ENCODE measurements around the gene EMC6.

DNA sequence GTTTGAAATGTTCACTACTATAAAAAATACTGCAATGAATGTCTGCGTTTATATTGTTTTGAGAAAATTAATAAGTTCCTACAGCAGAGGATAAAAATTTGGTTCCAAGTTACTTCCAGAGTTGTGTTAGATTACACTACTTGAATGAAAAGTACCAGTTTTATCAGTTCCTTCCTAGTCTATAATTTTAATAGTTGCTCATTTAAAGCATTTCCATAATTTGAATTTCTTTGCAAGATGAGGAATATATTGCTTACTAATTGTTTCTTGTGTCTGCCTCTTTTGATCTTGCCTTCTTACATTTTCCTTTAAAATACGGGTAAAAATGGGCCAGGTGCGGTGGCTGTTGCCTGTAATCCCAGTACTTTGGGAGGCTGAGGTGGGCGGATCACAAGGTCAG lies 4.0 kb downstream of the EMC6 start:
- no peak for TF ChIP-seq POLR2A (IDR thresholded peaks at IDR 0.05; ENCODE audit: low read depth, low read length)
- TF ChIP-seq CTCF (conservative IDR thresholded peaks at IDR 0.05; ENCODE audit: low read depth, low read length): no peak
- no peak for TF ChIP-seq MAFK (IDR thresholded peaks at IDR 0.05; ENCODE audit: low read depth, low read length)
- TF ChIP-seq CEBPB (IDR thresholded peaks at IDR 0.05; ENCODE audit: low read depth, low read length): no peak
- TF ChIP-seq NFE2L2 (IDR thresholded peaks at IDR 0.05; ENCODE audit: low read depth, low read length): no peak
- TF ChIP-seq, protein P1, sequence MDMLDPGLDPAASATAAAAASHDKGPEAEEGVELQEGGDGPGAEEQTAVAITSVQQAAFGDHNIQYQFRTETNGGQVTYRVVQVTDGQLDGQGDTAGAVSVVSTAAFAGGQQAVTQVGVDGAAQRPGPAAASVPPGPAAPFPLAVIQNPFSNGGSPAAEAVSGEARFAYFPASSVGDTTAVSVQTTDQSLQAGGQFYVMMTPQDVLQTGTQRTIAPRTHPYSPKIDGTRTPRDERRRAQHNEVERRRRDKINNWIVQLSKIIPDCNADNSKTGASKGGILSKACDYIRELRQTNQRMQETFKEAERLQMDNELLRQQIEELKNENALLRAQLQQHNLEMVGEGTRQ (IDR thresholded peaks at IDR 0.05; ENCODE audit: low read depth, low read length): no peak
- TF ChIP-seq RFX5 (IDR thresholded peaks at IDR 0.05; ENCODE audit: low read depth, low read length): no peak
- TF ChIP-seq BHLHE40 (IDR thresholded peaks at IDR 0.05; ENCODE audit: low read depth, low read length): no peak
- TF ChIP-seq MAZ (IDR thresholded peaks at IDR 0.05; ENCODE audit: borderline replicate concordance, low read depth, low read length): no peak
- no peak for TF ChIP-seq RAD21 (IDR thresholded peaks at IDR 0.05; ENCODE audit: low read length)
- no peak for TF ChIP-seq SMC3 (IDR thresholded peaks at IDR 0.05; ENCODE audit: low read depth, low read length)
- TF ChIP-seq MXI1 (IDR thresholded peaks at IDR 0.05; ENCODE audit: borderline replicate concordance, low read depth, low read length): no peak
- TF ChIP-seq RCOR1 (IDR thresholded peaks at IDR 0.05; ENCODE audit: insufficient replicate concordance, low read length): no peak
- no peak for TF ChIP-seq CHD1 (IDR thresholded peaks at IDR 0.05; ENCODE audit: low read depth, low read length)
